GM21786 (cell line): Measurements from ENCODE around the gene SPIN1.

Experiments
- ATAC-seq: cut with Tn5 transposase; IDR thresholded peaks from one replicate; pipeline ENCODE4 v1.9.1; 2021; ENCODE audit not compliant: unreplicated experiment

The SPIN1 gene

GRCh38 chr9:88387552-88388202, 567 bp upstream of the SPIN1 start:
- ATAC-seq, result peak; percentile 11

GRCh38 chr9:88388886-88389605, 802 bp downstream of the SPIN1 start:
- ATAC-seq, result peak; percentile 24

GRCh38 chr9:88390371-88390990, 2.2 kb downstream of the SPIN1 start:
- no peak for ATAC-seq

- ATAC-seq, result no peak
Measured at GRCh38 chr9:88391236-88391635, 3.0 kb downstream of the SPIN1 start.

GRCh38 chr9:88391921-88392320, 3.7 kb downstream of the SPIN1 start:
- ATAC-seq, result no peak

GRCh38 chr9:88392549-88392948, 4.3 kb downstream of the SPIN1 start:
- ATAC-seq, result no peak

- ATAC-seq, result no peak
Measured at GRCh38 chr9:88396836-88397577, 8.8 kb downstream of the SPIN1 start.

- no peak for ATAC-seq
Measured at GRCh38 chr9:88398016-88398415, 9.8 kb downstream of the SPIN1 start.

- no peak for ATAC-seq
Measured at GRCh38 chr9:88399966-88400365, 11.7 kb downstream of the SPIN1 start.

GRCh38 chr9:88403340-88403739, 15.1 kb downstream of the SPIN1 start:
- no peak for ATAC-seq

GRCh38 chr9:88406051-88406450, 17.8 kb downstream of the SPIN1 start:
- ATAC-seq, result no peak

- ATAC-seq, result no peak
Measured at GRCh38 chr9:88411471-88411870, 23.2 kb downstream of the SPIN1 start.

GRCh38 chr9:88414298-88414697, 26.1 kb downstream of the SPIN1 start:
- ATAC-seq, result no peak

- ATAC-seq, result no peak
Measured at GRCh38 chr9:88418025-88418424, 29.8 kb downstream of the SPIN1 start.

- no peak for ATAC-seq
Measured at GRCh38 chr9:88418715-88419540, 30.7 kb downstream of the SPIN1 start.

GRCh38 chr9:88420227-88420626, 32.0 kb downstream of the SPIN1 start:
- ATAC-seq, result no peak

- ATAC-seq, result no peak
Measured at GRCh38 chr9:88421348-88421747, 33.1 kb downstream of the SPIN1 start.

- no peak for ATAC-seq
Measured at GRCh38 chr9:88425538-88425950, 37.3 kb downstream of the SPIN1 start.

- ATAC-seq, result no peak
Measured at GRCh38 chr9:88426651-88427050, 38.4 kb downstream of the SPIN1 start.

GRCh38 chr9:88429595-88430430, 41.6 kb downstream of the SPIN1 start:
- ATAC-seq, result no peak
